Mesodermal cell (in vitro differentiated cells): ENCODE measurements around the gene RASSF7.

Source experiments
- H3K27ac ChIP-seq: 2 replicates; pipeline ENCODE4 v1.7.0; 2013; ENCODE audit warnings: mild to moderate bottlenecking, low read depth, low read length, moderate library complexity; ENCODE audit not compliant: severe bottlenecking
- H3K36me3 ChIP-seq: 2 replicates; pipeline ENCODE4 v1.7.1; 2013; ENCODE audit warnings: mild to moderate bottlenecking, low read length, moderate library complexity; ENCODE audit not compliant: control insufficient read depth, insufficient read depth
- H3K4me1 ChIP-seq: one replicate; pipeline ENCODE4 v1.7.1; 2013; ENCODE audit warnings: mild to moderate bottlenecking, low read length; ENCODE audit not compliant: insufficient read depth, control insufficient read depth, poor library complexity, severe bottlenecking
- H3K4me3 ChIP-seq: 2 replicates; pipeline ENCODE4 v1.7.0; 2013; ENCODE audit warnings: low read length, control low read depth, mild to moderate bottlenecking; ENCODE audit not compliant: insufficient read depth, poor library complexity, severe bottlenecking; ENCODE audit errors: extremely low read depth
- H3K9me3 ChIP-seq: 2 replicates; pipeline ENCODE4 v1.7.1; 2013; ENCODE audit warnings: mild to moderate bottlenecking, low read length, moderate library complexity; ENCODE audit not compliant: control insufficient read depth
- WGBS, 2 experiments: methylation state at CpG; one replicate each; pipeline ENCODE4 v1.1.5; 2013; ENCODE audit warnings: missing lambda C conversion rate in 2 of 2; ENCODE audit not compliant: insufficient coverage in 2 of 2; 5-methylcytosine and 5-hydroxymethylcytosine counted together

Gene RASSF7

GRCh38 chr11:562046-562645 is 1.4 kb downstream of the RASSF7 start:
- no peaks in the 10 kb centered on the region for H3K4me1 ChIP-seq
- no peaks in the 10 kb centered on the region for H3K36me3 ChIP-seq
- 93 to 94% methylated on average over 26 to 29 of the region's 29 CpGs for WGBS, 2 experiments
- H3K9me3 ChIP-seq = no peaks in the 10 kb centered on the region
- no peak overlapping the region for H3K4me3 ChIP-seq
- no peak overlapping the region for H3K27ac ChIP-seq

- Histone ChIP-seq H3K4me1 (no peaks in the 10 kb centered on the region), H3K36me3 (no peaks in the 10 kb centered on the region), H3K9me3 (no peaks in the 10 kb centered on the region), H3K4me3 (no peak overlapping the region), H3K27ac (no peak overlapping the region)
- WGBS, 2 experiments = 90 to 93% methylated on average over 15 to 16 of the region's 18 CpGs
Observed at GRCh38 chr11:563066-563811, 2.5 kb downstream of the RASSF7 start.

- H3K9me3 ChIP-seq = no peaks in the 10 kb centered on the region
- H3K4me3 ChIP-seq = no peak overlapping the region
- 91 to 94% methylated on average over 6 to 12 of the region's 12 CpGs for whole genome bisulfite sequencing, 2 experiments
- H3K36me3 ChIP-seq = no peaks in the 10 kb centered on the region
- H3K4me1 ChIP-seq = no peaks in the 10 kb centered on the region
- no peak overlapping the region for H3K27ac ChIP-seq
Observed at GRCh38 chr11:563812-564578, 3.2 kb downstream of the RASSF7 start.

- WGBS, 2 experiments = 72 to 84% methylated on average over 10 to 11 of the region's 12 CpGs
- Histone ChIP-seq H3K4me3 (no peak overlapping the region), H3K9me3 (no peaks in the 10 kb centered on the region), H3K4me1 (no peaks in the 10 kb centered on the region), H3K27ac (no peak overlapping the region), H3K36me3 (no peaks in the 10 kb centered on the region)
Observed at GRCh38 chr11:565921-566509, 5.2 kb downstream of the RASSF7 start.

- 90 to 91% methylated on average over 17 to 18 of the region's 18 CpGs for WGBS, 2 experiments
Observed at GRCh38 chr11:567011-567628, 6.3 kb downstream of the RASSF7 start.

GRCh38 chr11:567629-568292 is 7.0 kb downstream of the RASSF7 start:
- H3K9me3 ChIP-seq = no peaks in the 10 kb centered on the region
- no peaks in the 10 kb centered on the region for H3K4me1 ChIP-seq
- H3K4me3 ChIP-seq = peak overlapping the region; percentile 51
- no peak overlapping the region for H3K27ac ChIP-seq
- H3K36me3 ChIP-seq = no peaks in the 10 kb centered on the region
- WGBS, 2 experiments = 25 to 32% methylated on average over 26 to 31 of the region's 41 CpGs

More at GRCh38 chr11:567011-567628, 6.3 kb downstream of the RASSF7 start:
- H3K27ac ChIP-seq = no peak overlapping the region
- H3K4me3 ChIP-seq = peak overlapping the region; percentile 51
- H3K4me1 ChIP-seq = no peaks in the 10 kb centered on the region
- no peaks in the 10 kb centered on the region for H3K36me3 ChIP-seq
- H3K9me3 ChIP-seq = no peaks in the 10 kb centered on the region

- WGBS, 2 experiments = 2 to 3% methylated on average over 85 to 89 of the region's 123 CpGs
- no peaks in the 10 kb centered on the region for H3K4me1 ChIP-seq
- no peak overlapping the region for H3K27ac ChIP-seq
- no peaks in the 10 kb centered on the region for H3K9me3 ChIP-seq
- no peaks in the 10 kb centered on the region for H3K36me3 ChIP-seq
- H3K4me3 ChIP-seq = peak overlapping the region; percentile 51
Observed at GRCh38 chr11:568306-569157, 7.8 kb downstream of the RASSF7 start.

GRCh38 chr11:569158-569885 is 8.6 kb downstream of the RASSF7 start:
- no peaks in the 10 kb centered on the region for H3K9me3 ChIP-seq
- H3K36me3 ChIP-seq = no peaks in the 10 kb centered on the region
- no peak overlapping the region for H3K27ac ChIP-seq
- peaks cover 2% of the 10 kb centered on the region for H3K4me1 ChIP-seq
- H3K4me3 ChIP-seq = peak overlapping the region; percentile 51
- 60 to 65% methylated on average over 30 to 35 of the region's 36 CpGs for WGBS, 2 experiments

- WGBS, 2 experiments = 76 to 78% methylated on average over 5 to 8 of the region's 8 CpGs
- no peaks in the 10 kb centered on the region for H3K36me3 ChIP-seq
Observed at GRCh38 chr11:571802-572185, 11.0 kb downstream of the RASSF7 start.

More at GRCh38 chr11:571802-572185, 11.0 kb downstream of the RASSF7 start:
- peaks cover 12% of the 10 kb centered on the region for H3K4me1 ChIP-seq
- H3K9me3 ChIP-seq = no peaks in the 10 kb centered on the region
- no peak overlapping the region for H3K4me3 ChIP-seq
- H3K27ac ChIP-seq = no peak overlapping the region
